NCI-H1436 treated with DMSO at 0.1 percent for 48 hours (cell line): ENCODE data around the gene SLC24A2.
"Not testable (repeated sequence)": the region's sequence is repeated elsewhere in the genome, so short reads cannot be mapped to it uniquely, and the experiment has no call there.

Experiments
- DNase-seq: peaks from one replicate; lab custom pipeline; 2025; lab: John Stamatoyannopoulos, UW

The SLC24A2 gene

GRCh38 chr9:19788614-19789271 lies at the start of gene SLC24A2:
Gene SLC24A2, minus strand, starts transcription at chr9:19789037.
- no peak for DNase-seq

- DNase-seq = not testable (repeated sequence)
Observed at GRCh38 chr9:19833331-19833730, 44.5 kb upstream of the SLC24A2 start.

DNA sequence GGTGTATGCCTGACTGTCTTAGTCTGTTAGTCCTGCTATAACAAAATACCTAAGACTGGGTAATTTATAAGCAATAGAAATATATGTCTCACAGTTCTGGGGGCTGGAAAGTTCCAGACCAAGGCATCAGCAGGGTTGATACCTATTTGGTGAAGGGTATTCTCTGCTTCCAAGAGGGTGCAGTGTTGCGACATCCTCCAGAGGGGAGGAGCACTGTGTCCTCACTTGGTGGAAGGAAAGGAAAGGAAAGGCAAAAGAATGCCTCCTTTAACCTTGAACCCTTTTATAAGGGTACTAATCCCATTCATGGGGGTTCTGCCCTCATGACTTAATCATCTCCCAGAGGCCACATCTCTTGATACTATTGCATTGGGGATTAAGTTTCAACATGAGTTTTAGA lies 42.0 kb upstream of the SLC24A2 start:
- DNase-seq = no peak

DNA sequence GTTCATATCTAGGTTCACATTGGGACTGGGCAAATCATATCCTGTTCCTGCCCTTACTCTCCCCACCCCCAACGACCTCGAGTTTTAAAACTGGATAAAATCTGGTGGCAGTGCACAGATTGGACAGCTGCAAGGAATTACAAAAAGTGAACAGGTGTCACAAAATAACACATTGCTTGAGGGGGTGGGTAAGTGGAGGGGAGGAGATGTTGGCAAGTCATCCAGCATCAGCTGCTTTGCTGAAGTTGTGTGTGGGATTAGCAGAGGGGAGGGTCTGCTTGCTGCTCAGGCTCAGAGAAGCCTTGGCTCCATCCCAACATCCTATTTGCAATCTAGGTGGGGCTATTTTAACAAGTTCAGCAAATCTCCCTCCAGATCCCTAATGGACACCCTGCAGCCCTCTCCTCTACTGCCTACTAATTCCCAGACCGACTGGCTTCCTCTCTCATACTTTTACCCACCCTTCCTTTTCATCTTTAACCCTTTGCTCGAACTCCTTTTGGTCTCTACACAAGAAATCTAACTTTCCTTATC lies 39.8 kb upstream of the SLC24A2 start:
- DNase-seq = no peak

DNA sequence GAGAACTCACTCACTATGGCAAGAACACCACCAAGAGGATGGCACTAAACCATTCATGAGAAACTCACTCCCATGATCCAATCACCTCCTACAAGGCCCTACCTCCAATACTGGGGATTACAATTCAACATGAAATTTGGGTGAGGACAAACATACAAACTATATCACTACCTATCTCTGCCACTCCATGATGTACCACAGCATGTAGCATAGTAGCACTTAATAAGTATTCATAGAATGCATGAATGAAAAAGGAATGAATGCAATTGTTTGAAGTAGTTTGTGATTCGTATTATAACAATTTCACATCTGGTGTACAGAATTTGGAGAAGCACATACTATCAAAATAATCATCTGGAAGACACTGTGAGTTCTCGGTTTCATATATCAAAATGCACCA lies 27.9 kb upstream of the SLC24A2 start:
- DNase-seq = no peak

DNA sequence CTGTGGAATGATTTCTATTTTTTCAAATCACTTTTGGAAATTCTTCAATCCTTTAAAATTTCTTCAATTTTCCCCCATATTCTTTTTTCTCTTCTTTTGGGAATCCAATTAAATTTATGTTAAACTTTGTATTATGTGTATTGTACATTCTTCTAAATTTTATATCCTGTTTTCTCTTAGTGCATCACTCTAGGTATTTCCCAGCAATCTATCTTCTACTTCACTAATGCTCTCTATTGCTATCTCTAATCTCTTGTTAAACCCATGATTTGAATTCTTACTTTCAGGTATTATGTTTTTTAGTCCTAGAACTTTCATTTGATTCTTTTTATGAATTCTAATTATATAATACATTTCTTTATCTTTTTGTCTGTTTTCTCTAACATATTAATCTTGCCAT lies 23.4 kb upstream of the SLC24A2 start:
- no peak for DNase-seq

DNA sequence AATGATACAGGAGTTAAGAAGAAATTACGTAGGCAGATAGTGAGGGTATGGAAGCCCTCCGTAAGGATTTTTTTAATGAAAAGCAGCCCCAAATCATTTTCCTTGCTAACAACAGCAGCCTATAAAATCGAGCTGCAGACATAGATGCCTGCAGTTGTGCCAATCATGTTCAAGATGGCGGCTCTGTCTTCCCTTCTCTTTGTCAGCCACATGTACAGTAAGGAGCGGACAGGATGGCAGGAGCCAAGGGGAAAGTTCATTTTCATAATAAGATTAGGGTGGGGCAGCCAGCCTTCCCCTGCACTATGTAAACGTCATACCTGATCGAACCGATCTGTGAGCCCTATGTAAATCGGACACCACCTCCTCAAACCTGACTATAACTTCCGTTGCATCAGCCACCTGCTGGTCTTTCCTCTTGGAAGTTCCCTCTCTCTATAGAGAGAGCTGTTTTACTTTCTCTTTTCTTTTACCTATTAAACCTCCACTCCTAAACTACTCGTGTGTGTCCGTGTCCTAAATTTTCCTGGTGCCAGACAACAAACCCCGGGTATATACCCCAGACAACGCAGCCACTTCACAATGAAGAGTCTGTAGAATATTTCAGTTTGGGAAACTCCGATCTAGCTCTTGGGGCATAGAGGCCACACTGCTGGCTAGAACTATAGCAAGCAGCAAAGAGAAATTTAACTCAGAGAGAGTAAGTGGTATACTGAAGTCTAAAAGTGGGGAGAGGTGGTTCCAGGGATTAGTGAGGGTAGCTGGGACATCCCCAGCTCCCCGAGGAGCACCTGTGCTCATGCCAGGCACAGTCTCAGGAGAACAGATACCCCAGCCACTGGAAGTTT lies 20.8 kb upstream of the SLC24A2 start:
- no peak for DNase-seq

GRCh38 chr9:19807182-19807892 lies 18.5 kb upstream of the SLC24A2 start:
- no peak for DNase-seq

DNA sequence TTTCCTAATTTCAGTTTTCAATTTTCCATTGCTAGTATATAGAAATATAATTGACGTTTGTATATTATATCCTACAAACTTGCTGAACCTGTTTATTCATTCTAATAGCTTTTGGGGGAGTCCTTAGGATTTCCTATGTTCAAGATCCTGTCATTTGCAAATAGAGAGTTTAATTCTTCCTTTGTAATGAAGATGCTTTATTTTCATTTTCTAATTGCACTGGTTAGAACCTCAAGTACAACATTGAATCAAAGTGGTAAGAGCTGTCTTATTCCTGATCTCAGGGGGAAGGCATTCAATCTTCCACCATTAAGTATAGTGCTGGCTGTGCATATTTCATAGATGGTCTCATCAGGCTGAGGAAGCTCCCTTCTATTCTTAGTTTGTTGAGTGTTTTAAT lies 15.6 kb upstream of the SLC24A2 start:
- DNase-seq = no peak

- no peak for DNase-seq
Observed at GRCh38 chr9:19800884-19801283, 12.0 kb upstream of the SLC24A2 start.

DNA sequence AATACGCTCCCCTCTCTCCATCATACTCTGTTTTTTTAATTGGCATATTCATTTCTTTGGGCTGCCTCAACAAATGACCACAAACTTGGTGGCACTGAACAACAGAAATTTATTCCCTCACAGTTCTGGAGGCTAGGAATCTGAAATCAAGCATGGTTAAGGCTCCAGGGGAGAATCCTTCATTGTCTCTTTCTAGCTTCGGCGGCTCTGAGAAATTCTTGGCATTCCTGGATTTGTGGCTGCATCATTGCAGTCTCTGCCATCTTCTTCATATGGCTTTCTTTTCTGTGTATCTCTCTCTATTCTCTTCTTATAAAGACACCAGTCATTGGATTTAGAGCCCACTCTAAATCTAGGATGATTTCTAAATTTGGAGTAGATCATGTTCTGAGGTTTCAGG lies 10.9 kb upstream of the SLC24A2 start:
- no peak for DNase-seq

GRCh38 chr9:19788152-19788551 lies 685 bp downstream of the SLC24A2 start:
- no peak for DNase-seq

- no peak for DNase-seq
Observed at GRCh38 chr9:19787672-19788071, 1.2 kb downstream of the SLC24A2 start.

DNA sequence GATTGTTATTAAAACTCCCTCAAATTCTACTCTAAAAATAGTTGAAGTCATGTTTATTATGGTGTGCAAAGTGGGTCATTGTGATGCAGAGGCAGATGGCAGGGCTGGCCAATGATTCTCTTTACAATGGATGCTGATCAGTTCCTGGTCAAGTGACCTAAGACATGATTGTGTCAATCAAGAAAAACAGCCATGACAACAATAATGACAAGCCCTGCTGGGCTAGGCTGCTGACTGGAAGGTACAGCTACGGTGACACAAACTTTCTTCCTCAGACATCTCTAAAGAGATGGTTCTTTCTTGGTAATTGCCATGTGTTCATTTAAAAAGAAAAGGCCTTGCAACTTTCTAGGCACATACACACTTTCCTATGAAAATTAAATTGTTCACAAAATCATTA lies 3.6 kb downstream of the SLC24A2 start:
- no peak for DNase-seq

DNA sequence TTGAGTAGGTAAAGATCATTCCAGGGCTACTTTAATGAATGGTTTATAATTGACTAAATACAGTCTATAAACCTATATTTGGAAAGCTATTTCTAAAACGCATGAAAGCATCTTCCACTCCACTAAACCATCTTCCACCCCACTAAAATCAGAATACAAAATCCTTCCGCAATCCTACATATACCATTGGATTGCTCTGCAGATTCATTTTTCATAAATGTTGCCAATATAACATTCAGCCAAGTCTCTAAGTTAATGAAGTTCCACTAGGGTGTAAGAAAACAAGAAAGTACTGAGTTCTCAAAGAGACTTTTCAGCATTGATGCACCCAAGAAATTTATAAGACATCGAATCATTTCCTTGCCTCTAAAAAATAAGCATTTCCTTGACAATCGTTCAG lies 4.7 kb downstream of the SLC24A2 start:
- no peak for DNase-seq

DNA sequence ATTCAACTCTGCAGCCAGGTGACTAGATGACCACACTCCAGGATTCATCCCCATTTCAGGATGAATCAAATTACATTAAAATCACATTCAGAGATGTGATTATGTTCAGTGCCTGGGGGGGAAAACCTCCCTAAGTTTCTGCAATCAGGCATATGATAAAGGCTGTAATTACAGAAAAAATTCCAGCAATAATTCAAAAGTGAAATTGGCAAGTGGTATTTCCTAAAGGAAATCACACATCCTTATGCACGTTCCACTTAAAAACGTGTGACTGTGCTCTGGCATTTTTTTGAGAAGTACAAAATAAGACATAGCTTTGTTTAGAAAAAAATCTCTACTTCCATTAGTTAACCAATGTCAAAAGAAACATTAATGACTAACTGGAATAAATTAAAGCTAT lies 5.3 kb downstream of the SLC24A2 start:
- no peak for DNase-seq

DNA sequence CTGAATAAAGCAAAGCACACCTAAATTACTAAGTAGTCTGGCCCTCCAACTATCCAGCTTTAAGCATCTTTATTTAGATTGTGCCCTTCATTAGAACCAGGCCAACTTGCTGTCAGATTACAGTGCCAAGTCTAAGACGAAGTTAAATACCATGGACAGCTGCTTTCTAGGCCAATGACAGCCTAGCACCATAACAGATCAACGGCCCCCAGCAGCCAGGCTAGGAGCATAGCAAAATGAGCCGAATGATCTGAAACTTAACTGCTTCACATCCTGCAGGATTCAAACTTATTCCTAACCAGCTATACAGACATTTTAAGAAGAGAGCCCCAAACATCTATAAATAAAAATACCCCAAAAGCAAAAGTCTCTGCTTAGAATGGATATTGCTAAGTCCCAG lies 6.8 kb downstream of the SLC24A2 start:
- no peak for DNase-seq

DNA sequence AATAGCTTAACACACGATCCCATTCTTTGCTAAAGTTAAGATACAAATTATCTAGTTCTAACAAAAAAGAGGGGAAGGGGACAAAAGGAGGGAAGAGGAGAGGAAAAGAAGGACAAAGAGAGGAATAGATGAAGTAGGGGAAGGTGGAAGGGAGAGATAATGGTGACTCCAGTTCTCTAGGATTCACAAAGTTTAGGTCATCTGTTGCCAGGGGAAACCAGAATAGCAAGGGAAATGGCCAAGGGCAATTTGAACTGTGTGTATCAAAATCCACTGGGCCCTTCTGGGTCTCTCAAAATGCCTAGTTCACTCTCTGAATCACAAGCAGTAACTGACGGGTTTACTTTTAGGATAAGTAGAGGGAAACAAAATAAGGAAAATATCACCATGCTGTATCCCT lies 7.6 kb downstream of the SLC24A2 start:
- DNase-seq = no peak

GRCh38 chr9:19771446-19771845 lies 17.4 kb downstream of the SLC24A2 start:
- DNase-seq = no peak

GRCh38 chr9:19770973-19771372 lies 17.9 kb downstream of the SLC24A2 start:
- no peak for DNase-seq

DNA sequence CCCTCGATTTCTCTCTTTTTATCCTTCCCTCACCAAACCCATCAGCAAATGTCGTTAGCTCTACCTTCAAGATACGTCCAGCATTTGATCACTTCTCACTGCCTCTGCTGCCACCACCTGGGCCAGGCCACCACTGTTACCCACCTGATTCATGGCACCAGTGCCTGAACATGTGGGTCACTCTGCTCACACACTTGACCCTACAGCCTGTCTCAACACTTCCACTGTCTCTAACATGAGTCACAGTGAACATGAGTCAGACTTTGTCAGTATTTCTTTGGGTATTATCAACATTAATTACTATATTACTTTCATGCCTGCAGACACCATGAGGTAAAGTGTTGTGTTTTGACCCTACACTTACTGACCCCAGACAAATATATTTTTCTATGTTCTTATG lies 19.6 kb downstream of the SLC24A2 start:
- no peak for DNase-seq

GRCh38 chr9:19768798-19769197 lies 20.0 kb downstream of the SLC24A2 start:
- DNase-seq = no peak

DNA sequence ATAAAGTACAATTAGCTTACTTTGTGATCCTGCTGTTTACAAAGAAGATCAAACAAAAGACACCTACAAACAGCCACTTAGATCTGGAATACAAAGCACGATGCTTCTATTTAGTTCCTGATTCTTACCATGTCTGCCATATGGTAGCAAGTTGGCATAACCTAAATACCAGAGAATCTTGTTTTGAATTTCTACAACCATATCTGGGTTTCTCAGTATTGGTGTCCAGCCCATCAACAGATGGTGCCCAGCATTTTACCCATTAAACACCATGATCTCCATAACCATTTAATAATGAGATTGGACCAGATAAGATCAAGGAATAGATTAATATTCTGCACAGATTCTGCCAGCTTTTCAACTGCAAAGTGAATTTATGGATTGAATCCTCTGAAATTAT lies 29.8 kb downstream of the SLC24A2 start:
- no peak for DNase-seq
